Measurements from ENCODE around the gene ARHGAP18.
"Not testable (repeated sequence)": the region's sequence is repeated elsewhere in the genome, so short reads cannot be mapped to it uniquely, and the experiment has no call there.

- TF ChIP-seq CTCF, POLR2A (IDR thresholded peaks at IDR 0.05): not testable (repeated sequence)
Measured at GRCh38 chr6:129574605-129575004, 135.4 kb downstream of the ARHGAP18 start.

All from testis (tissue), 2 donors.